Measurements from ENCODE around the gene SLC11A1. TPM values are rescaled to one million over a fixed set of nuclear protein-coding genes. Genes with fewer than 3 reads are reported as not detected.

Gene SLC11A1
- total RNA-seq, 1 experiment from 2014 or later: 0.44 TPM

DNA sequence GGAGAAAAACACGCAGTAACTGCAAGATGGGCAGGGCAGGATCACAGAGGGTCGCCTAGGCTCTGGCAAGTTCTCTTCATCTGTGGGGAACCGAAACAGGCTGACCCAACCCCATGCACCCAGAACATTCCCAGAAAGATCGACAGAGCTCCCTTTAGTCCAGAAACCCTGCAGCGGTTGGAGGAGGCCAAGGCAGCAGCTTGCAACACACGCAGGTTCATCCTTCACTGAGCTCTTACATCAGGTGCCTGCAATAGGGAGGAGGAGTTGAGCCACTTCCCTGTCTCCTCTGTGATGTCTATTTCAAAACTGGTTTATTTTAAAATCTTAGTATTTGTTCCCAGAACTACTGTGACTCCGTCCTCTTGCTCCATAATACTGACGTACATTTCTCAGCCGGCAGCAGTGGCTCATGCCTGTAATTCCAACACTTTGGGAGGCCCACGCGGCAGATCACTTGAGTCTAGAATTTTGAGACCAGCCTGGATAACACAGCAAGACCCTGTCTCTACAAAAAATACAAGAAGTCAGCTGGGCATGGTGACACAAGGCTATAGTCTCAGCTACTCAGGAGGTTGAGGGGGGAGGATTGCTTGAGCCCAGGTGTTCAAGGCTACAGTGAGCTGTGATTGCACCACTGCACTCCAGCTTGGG, 11.5 kb upstream of the SLC11A1 start:
- no peaks in the 10 kb centered on the region for H3K9me3 ChIP-seq (ENCODE audit: insufficient read depth, low read depth)
- ChIA-PET POLR2A (ENCODE audit: unreplicated experiment) (no interaction called here), CTCF (no interaction called here)
- TF ChIP-seq, protein P1, sequence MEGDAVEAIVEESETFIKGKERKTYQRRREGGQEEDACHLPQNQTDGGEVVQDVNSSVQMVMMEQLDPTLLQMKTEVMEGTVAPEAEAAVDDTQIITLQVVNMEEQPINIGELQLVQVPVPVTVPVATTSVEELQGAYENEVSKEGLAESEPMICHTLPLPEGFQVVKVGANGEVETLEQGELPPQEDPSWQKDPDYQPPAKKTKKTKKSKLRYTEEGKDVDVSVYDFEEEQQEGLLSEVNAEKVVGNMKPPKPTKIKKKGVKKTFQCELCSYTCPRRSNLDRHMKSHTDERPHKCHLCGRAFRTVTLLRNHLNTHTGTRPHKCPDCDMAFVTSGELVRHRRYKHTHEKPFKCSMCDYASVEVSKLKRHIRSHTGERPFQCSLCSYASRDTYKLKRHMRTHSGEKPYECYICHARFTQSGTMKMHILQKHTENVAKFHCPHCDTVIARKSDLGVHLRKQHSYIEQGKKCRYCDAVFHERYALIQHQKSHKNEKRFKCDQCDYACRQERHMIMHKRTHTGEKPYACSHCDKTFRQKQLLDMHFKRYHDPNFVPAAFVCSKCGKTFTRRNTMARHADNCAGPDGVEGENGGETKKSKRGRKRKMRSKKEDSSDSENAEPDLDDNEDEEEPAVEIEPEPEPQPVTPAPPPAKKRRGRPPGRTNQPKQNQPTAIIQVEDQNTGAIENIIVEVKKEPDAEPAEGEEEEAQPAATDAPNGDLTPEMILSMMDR (conservative IDR thresholded peaks at IDR 0.05): no peak
- TF ChIP-seq EZH2 (IDR thresholded peaks at IDR 0.05; ENCODE audit: low read depth): no peak
- no peaks in the 10 kb centered on the region for H3K79me2 ChIP-seq (ENCODE audit: low read depth)
- H3K4me1 ChIP-seq (replicated peaks; ENCODE audit: insufficient read depth): no peaks in the 10 kb centered on the region; the same call in 1 of the 2 replicates
- no peaks in the 10 kb centered on the region for H3K36me3 ChIP-seq (ENCODE audit: low read depth)
- no TSS peak for BruUV-seq (replicated peaks)
- H2AFZ ChIP-seq: no peak overlapping the region
- H3K9me2 ChIP-seq (ENCODE audit: insufficient read depth): no peaks in the 10 kb centered on the region
- no peaks in the 10 kb centered on the region for H4K20me1 ChIP-seq (ENCODE audit: insufficient read depth)
- no peak overlapping the region for H3K27ac ChIP-seq
- DNase-seq: no peak
- intact Hi-C loops (cut with micrococcal nuclease; ENCODE audit: unreplicated experiment): no loop called here
- H3K4me3 ChIP-seq: no peak overlapping the region
- H3K4me2 ChIP-seq: no peak overlapping the region
- peaks cover 11% of the 10 kb centered on the region for H3F3A ChIP-seq (ENCODE audit: insufficient read depth, low read depth)
- no peaks in the 10 kb centered on the region for H3K27me3 ChIP-seq (ENCODE audit: insufficient read depth, low read depth)

DNA sequence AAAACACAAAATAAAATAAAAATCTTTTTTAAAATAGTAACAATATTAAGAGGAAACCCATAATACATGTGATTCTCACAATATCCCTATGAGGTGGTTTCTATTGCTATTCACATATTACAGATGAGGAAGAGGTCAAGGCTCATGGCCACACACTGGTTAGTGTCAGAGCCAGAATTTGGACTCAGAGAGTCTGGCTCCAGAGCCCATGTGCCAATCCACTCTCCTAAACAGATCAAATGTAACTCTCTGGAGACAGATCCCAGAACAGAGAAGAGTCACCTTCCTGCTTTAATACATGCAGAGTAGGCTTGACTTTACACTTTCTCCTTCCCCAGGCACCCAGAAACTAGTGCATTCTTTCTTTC, 10.1 kb upstream of the SLC11A1 start:
- no peaks in the 10 kb centered on the region for H3K9me3 ChIP-seq (ENCODE audit: insufficient read depth, low read depth)
- TF ChIP-seq, protein P1 (conservative IDR thresholded peaks at IDR 0.05): no peak
- TF ChIP-seq EZH2 (IDR thresholded peaks at IDR 0.05; ENCODE audit: low read depth): no peak
- H3K36me3 ChIP-seq (ENCODE audit: low read depth): no peaks in the 10 kb centered on the region
- no peaks in the 10 kb centered on the region; the same call in 1 of the 2 replicates for H3K4me1 ChIP-seq (replicated peaks; ENCODE audit: insufficient read depth)
- no peaks in the 10 kb centered on the region for H3K27me3 ChIP-seq (ENCODE audit: insufficient read depth, low read depth)
- no peaks in the 10 kb centered on the region for H4K20me1 ChIP-seq (ENCODE audit: insufficient read depth)
- H2AFZ ChIP-seq: no peak overlapping the region
- no peak overlapping the region for H3K4me2 ChIP-seq
- ChIA-PET POLR2A (ENCODE audit: unreplicated experiment) (no interaction called here), CTCF (no interaction called here)
- no peaks in the 10 kb centered on the region for H3K9me2 ChIP-seq (ENCODE audit: insufficient read depth)
- DNase-seq: no peak
- no peak overlapping the region for H3K27ac ChIP-seq
- no TSS peak for BruUV-seq (replicated peaks)
- no peaks in the 10 kb centered on the region for H3K79me2 ChIP-seq (ENCODE audit: low read depth)
- peaks cover 4% of the 10 kb centered on the region for H3F3A ChIP-seq (ENCODE audit: insufficient read depth, low read depth)
- intact Hi-C loops (cut with micrococcal nuclease; ENCODE audit: unreplicated experiment): no loop called here
- H3K4me3 ChIP-seq: no peak overlapping the region

DNA sequence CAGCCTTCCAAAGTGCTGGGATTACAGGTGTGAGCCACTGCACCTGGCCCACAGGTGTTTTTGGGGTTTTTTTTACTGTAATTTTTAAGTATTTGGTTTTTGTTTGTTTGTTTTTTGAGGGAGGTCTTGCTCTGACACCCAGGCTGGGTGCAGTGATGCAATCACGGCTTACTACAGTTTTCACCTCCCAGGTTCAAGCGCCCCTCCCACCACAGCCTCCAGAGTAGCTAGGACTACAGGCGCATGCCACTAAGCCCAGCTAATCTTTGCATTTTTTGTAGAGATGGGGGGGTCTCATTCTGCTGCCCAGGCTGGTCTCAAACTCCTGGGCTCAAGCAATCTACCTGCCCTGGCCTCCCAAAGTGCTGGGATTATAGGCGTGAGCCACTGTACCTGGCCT, 7.3 kb upstream of the SLC11A1 start:
- no peaks in the 10 kb centered on the region for H3K9me2 ChIP-seq (ENCODE audit: insufficient read depth)
- no peaks in the 10 kb centered on the region for H3K9me3 ChIP-seq (ENCODE audit: insufficient read depth, low read depth)
- TF ChIP-seq, protein P1 (conservative IDR thresholded peaks at IDR 0.05): no peak
- TF ChIP-seq EZH2 (IDR thresholded peaks at IDR 0.05; ENCODE audit: low read depth): no peak
- no peaks in the 10 kb centered on the region for H4K20me1 ChIP-seq (ENCODE audit: insufficient read depth)
- ChIA-PET POLR2A (ENCODE audit: unreplicated experiment) (interaction anchor here (0.6 kb wide), 1 partner anchor 9 kb away, joined by 4 read pairs; no protein-coding TSS in a partner anchor), CTCF (no interaction called here)
- no peaks in the 10 kb centered on the region for H3K79me2 ChIP-seq (ENCODE audit: low read depth)
- BruUV-seq (replicated peaks): no TSS peak
- no peak for DNase-seq
- H3F3A ChIP-seq (ENCODE audit: insufficient read depth, low read depth): no peaks in the 10 kb centered on the region
- no peak overlapping the region for H3K4me2 ChIP-seq
- no peak overlapping the region for H3K27ac ChIP-seq
- no peak overlapping the region for H2AFZ ChIP-seq
- no peaks in the 10 kb centered on the region for H3K4me1 ChIP-seq (replicated peaks; ENCODE audit: insufficient read depth)
- no peaks in the 10 kb centered on the region for H3K27me3 ChIP-seq (ENCODE audit: insufficient read depth, low read depth)
- H3K36me3 ChIP-seq (ENCODE audit: low read depth): no peaks in the 10 kb centered on the region
- H3K4me3 ChIP-seq: no peak overlapping the region
- intact Hi-C loops (cut with micrococcal nuclease; ENCODE audit: unreplicated experiment): no loop called here
